GM06990 (cell line): ENCODE measurements around the gene PRSS12.

Experiments used
- DNase-seq: peaks from one replicate; pipeline ENCODE4 v3.0.0-alpha.2; 2011; ENCODE audit not compliant: insufficient read length; ENCODE audit errors: extremely low read depth
- H3K27me3 ChIP-seq: replicated peaks from 2 replicates; pipeline ENCODE4 v1.6.0; 2011; ENCODE audit warnings: low read length; ENCODE audit not compliant: control insufficient read depth, insufficient read depth
- H3K36me3 ChIP-seq: 2 replicates; pipeline ENCODE4 v1.5.1; 2011; ENCODE audit warnings: low read length; ENCODE audit not compliant: control insufficient read depth, insufficient read depth
- H3K4me3 ChIP-seq: replicated peaks from 2 replicates; pipeline ENCODE4 v1.5.1; 2011; ENCODE audit warnings: low read depth, mild to moderate bottlenecking, control low read depth, low read length
- TF ChIP-seq, protein P1 (sequence below): IDR thresholded peaks from 2 replicates; pipeline ENCODE4 v1.5.1; 2011; ENCODE audit warnings: low read length, control low read depth, mild to moderate bottlenecking, inconsistent platforms; ENCODE audit not compliant: insufficient read depth, poor library complexity, severe bottlenecking

The PRSS12 gene

DNA sequence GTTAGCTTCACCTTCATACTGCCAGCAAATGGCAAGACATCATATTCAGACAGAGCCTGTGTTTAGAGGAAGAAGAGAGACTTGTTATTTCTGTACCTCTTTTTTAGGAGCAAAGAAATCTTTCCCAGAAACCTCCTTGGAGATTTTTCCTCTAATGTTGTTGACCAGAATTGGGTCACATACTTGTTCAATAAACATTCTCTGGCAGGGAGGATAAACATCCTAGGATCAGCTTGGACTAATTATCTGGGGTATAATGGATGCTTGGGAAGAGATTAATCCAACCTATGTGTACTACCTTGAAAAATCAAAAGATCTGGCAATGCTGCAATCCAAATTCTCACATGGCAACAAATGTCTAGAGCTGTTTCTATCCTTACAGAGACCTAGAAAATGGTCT is 8.4 kb upstream of the PRSS12 start:
- TF ChIP-seq, protein P1, sequence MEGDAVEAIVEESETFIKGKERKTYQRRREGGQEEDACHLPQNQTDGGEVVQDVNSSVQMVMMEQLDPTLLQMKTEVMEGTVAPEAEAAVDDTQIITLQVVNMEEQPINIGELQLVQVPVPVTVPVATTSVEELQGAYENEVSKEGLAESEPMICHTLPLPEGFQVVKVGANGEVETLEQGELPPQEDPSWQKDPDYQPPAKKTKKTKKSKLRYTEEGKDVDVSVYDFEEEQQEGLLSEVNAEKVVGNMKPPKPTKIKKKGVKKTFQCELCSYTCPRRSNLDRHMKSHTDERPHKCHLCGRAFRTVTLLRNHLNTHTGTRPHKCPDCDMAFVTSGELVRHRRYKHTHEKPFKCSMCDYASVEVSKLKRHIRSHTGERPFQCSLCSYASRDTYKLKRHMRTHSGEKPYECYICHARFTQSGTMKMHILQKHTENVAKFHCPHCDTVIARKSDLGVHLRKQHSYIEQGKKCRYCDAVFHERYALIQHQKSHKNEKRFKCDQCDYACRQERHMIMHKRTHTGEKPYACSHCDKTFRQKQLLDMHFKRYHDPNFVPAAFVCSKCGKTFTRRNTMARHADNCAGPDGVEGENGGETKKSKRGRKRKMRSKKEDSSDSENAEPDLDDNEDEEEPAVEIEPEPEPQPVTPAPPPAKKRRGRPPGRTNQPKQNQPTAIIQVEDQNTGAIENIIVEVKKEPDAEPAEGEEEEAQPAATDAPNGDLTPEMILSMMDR = no peak
- DNase-seq = no peak
- Histone ChIP-seq H3K36me3 (no peaks in the 10 kb centered on the region), H3K27me3 (no peaks in the 10 kb centered on the region), H3K4me3 (no peak overlapping the region)

DNA sequence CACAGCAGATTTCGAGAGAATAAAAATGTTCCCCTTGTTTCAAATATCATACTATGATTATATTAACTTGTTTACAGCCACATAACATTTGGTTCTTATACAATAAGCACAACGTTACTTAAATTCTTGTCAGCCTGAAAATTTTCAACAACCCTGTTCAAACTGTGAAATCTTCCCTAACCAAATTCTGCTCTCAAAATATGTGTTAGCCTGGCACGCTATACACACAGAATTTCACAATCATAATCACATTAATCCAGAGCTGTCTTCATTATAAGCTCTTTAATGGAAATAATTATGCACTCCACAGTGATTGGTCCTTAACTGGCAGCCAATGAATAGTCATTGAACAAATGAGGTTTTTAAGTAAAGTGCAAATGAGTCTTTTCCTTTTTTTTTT is 7.3 kb upstream of the PRSS12 start:
- H3K36me3 ChIP-seq = no peaks in the 10 kb centered on the region
- DNase-seq = no peak
- TF ChIP-seq, protein P1 = no peak
- H3K27me3 ChIP-seq = no peaks in the 10 kb centered on the region
- no peak overlapping the region for H3K4me3 ChIP-seq

GRCh38 chr4:118357601-118358000 is 4.8 kb upstream of the PRSS12 start:
- TF ChIP-seq, protein P1 = no peak
- DNase-seq = no peak
- H3K27me3 ChIP-seq = no peaks in the 10 kb centered on the region; the same call in 1 of the 2 replicates
- no peak overlapping the region for H3K4me3 ChIP-seq
- H3K36me3 ChIP-seq = no peaks in the 10 kb centered on the region

DNA sequence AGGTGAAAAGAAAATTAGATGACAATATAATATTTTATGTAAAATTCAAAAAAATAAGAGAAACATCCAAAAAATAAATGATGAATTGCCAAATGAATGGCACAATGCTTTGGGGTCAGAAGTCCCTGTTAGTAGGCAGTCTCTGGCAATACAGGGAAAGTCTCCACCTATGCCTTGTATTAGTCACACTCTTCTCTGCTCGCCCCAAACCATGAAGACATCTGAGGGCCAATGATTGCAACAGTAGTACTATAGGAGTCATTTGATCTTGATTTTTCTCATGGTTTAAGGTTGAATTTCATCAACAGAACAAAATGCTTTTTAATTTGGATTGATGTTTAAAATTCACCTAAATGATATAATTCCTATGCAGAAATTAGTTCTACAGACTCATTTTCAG is 3.9 kb upstream of the PRSS12 start:
- Histone ChIP-seq H3K4me3 (no peak overlapping the region), H3K36me3 (no peaks in the 10 kb centered on the region), H3K27me3 (no peaks in the 10 kb centered on the region; the same call in none of the 2 replicates)
- DNase-seq = no peak
- TF ChIP-seq, protein P1 = no peak

DNA sequence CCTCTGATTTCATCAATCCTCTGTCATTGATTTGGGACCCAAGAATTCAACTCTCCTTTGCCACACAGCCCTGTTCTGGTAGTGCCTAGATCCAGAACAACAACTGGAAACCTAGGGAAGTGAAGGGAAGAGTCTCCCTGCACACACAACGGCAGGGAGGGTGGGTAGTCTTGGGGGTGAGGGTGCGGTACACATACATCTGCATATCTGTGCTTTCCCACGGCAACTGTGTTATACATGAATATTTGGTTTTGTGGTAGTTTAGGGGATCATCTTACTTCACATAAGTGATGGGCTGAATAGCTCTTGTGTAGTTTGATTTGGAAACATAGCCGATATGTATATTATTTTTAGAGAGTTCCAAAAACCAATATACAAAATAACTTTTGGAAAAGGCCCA is 3.3 kb upstream of the PRSS12 start:
- DNase-seq = no peak
- no peaks in the 10 kb centered on the region; the same call in none of the 2 replicates for H3K27me3 ChIP-seq
- TF ChIP-seq, protein P1 = no peak
- no peaks in the 10 kb centered on the region for H3K36me3 ChIP-seq
- H3K4me3 ChIP-seq = no peak overlapping the region

DNA sequence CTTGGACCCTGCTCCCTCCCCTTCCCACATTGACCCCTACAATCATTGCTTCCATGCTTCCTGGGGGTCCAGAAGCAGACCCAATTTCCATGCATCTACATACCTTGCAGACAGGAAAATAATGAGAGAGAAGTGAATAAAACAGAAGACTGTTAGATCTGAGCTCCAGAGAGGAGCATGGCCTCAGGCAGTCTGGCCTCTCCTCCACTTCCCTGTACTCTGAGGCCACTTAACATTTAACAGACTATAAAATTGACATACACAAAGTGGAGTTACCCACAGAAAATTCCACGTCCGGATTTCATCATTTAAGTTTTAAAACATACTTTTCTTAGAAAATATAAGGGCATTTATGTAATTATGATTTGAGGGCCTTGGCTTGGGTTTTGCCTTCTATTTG is 2.1 kb upstream of the PRSS12 start:
- TF ChIP-seq, protein P1 = no peak
- no peak for DNase-seq
- H3K27me3 ChIP-seq = no peaks in the 10 kb centered on the region; the same call in none of the 2 replicates
- no peak overlapping the region for H3K4me3 ChIP-seq
- no peaks in the 10 kb centered on the region for H3K36me3 ChIP-seq
